ENCODE data around the gene LCMT1.
A peak's percentile ranks its signal among the peaks of the same experiment; 100 is the strongest.
"Not testable (repeated sequence)": the region's sequence is repeated elsewhere in the genome, so short reads cannot be mapped to it uniquely, and the experiment has no call there.

LCMT1 gene

GRCh38 chr16:25151996-25152395 lies 40.5 kb downstream of the LCMT1 start:
- peak; percentile 91 for DNase-seq

DNA sequence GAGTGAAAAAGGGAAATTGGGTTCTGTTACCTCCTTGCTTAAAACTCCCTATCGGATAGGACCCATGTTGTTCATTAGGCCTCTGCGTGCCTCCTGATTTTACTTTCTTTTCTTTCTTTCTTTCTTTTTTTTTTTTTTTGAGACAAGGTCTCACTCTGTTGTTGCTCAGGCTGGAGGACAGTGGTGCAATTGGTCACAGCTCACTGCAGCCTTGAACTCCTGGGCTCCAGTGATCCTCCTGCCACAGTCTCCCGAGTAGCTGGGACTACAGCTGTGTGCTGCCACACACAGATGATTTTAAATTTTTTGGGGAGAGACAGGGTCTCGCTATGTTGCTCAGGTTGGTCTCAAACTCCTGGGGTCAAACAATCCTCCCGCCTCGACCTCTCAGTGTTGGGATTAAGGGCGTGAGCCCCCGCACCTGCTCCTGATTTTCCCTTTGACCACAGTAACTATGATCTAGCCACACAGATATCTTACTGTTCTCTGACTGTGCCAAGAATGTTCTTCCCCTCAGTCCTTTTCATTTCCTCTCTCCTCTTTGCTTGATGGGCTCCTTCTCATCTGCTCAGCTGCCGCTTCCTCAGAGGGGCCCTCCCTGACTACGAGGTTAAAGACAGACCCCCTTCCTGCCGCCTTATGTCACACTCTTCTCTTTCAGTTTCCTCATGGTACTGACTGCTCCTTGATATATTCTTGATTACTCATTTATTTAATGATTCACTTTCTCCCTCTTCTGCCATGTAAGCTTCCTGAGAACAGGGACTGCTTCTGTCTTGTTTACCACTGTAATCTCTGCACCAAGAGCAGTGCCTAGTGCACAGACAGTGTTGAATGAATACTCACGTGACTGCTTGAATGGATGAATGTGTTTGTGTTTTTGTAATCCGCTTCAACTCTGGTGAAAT lies 44.3 kb downstream of the LCMT1 start:
- peak; percentile 37 for DNase-seq

GRCh38 chr16:25157271-25157875 lies 45.8 kb downstream of the LCMT1 start:
- no peak for DNase-seq

DNA sequence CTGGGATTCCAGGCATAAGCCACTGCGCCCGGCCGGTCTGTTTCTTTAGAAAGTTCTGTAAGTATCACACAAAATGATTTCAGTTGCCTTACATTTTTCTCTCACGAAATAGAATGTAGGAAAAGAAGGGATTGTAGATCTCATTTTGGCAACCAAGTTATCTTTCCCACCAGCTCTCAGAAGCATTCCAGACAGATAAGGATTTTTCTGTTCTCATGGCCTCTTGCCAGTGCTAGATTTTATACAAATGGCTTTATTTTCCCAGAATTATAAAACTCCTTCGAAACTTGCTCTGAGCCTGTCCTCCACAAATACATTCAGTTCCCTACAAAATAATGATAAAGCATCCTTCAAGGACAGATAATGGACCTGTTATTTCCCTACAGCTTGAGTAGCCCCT lies 46.9 kb downstream of the LCMT1 start:
- peak; percentile 7 for DNase-seq

GRCh38 chr16:25161753-25162367 lies 50.3 kb downstream of the LCMT1 start:
- DNase-seq = no peak

DNA sequence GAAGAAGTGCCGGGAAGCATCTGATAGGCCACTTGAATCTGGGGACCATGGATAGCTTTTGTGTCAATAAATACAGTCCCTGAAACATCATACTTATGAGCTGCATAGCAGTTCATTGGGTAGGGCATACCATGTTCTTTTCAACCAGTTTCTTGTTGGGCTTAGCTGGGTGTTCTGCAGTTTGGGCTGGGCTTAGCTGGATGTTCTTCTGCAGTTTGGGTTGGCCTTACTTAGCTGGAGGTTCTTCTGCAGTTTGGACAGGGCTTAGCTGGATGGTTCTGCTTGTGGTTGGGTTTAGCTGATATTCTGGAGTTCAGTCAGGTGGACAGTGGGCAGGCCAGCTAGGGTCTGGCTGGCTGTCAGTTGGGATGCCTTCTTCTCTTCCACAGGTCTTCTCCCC lies 52.1 kb downstream of the LCMT1 start:
- DNase-seq = no peak

GRCh38 chr16:25165284-25165683 lies 53.7 kb downstream of the LCMT1 start:
- DNase-seq = no peak

GRCh38 chr16:25167920-25168319 lies 56.4 kb downstream of the LCMT1 start:
- not testable (repeated sequence) for DNase-seq

- DNase-seq = no peak
Observed at GRCh38 chr16:25171390-25171789, 59.8 kb downstream of the LCMT1 start.

DNA sequence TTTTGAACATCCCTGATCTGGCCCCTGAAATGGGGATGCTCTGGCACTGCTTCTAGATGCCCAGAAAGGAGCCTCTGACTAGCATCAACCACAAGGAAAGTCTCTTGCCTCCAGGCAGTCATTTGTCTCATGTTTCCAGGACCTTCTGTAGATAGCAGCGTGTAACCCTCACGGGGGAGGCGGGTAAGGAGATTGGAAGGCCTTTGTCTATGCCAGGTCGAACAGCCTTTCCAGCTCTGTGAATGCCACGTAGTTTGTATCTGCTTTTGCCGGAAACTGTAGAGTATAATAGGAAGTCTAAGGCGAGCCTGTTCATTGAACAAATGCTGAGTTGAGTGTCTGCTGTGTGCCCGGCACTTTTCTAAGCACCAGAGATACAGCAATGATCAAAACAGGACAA lies 61.3 kb downstream of the LCMT1 start:
- DNase-seq = no peak

DNA sequence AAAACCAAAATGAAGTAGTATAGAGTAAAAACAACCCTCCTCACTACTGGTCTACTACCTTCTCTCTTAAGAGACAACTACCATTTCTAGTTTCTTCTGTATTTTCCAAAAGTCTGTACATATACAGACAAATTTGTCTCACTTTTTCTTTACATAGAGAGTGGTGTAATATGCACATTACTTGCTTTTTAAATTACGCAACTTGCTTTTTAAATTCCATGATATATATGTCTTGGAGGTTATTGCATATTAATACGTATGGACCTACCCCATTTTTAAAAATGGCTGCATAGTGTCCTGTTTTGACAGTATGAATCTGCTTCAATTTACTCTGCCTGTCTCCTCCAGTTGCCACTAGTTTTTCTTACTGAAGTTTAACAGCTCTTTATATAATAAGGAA lies 62.7 kb downstream of the LCMT1 start:
- DNase-seq = no peak

- DNase-seq = no peak
Observed at GRCh38 chr16:25176136-25176535, 64.6 kb downstream of the LCMT1 start.

- no peak for DNase-seq
Observed at GRCh38 chr16:25177512-25177830, 65.9 kb downstream of the LCMT1 start.

- no peak for DNase-seq
Observed at GRCh38 chr16:25177831-25178688, 66.5 kb downstream of the LCMT1 start.

DNA sequence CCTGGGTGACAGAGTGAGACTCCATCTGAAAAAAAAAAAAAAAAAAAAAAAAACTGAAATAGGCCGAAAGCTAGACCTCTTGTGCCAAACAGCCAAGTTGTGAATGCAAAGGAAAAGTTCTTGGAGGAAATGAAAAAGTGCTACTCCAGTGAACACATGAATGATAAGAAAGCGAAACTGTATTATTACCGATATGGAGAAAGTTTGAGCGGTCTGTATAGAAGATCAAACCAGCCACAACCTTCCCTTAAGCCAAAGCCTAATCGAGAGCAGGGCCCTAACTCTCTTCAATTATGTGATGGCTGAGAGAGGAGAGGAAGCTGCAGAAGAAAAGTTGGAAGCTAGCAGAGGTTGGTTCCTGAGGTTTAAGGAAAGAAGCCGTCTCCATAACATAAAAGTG lies 69.7 kb downstream of the LCMT1 start:
- DNase-seq = not testable (repeated sequence)

- DNase-seq = no peak
Observed at GRCh38 chr16:25184771-25185170, 73.2 kb downstream of the LCMT1 start.

GRCh38 chr16:25187491-25187795 lies 75.9 kb downstream of the LCMT1 start:
- DNase-seq = no peak

GRCh38 chr16:25189305-25189704 lies 77.8 kb downstream of the LCMT1 start:
- DNase-seq = no peak

DNA sequence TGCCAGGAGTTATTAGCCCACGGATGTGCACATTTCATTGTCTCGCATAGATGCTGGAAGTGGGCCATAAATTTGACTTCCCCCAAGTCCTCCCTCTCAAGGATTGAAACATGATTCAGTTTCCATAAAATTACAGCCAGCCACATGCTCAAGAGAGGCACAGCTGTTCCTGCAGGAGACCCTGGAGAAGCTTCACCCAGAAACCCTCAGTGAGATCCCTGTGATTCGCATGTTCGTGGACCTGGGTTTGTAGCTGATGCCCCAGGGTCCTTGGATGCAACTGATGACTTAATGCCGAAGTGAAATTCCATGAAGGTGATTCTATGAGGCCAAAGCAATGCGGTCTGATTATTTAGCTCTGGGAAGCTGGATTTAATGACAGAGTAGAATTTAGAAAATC lies 80.6 kb downstream of the LCMT1 start:
- DNase-seq = peak; percentile 26

GRCh38 chr16:25194273-25194878 lies 82.8 kb downstream of the LCMT1 start:
- no peak for DNase-seq

DNA sequence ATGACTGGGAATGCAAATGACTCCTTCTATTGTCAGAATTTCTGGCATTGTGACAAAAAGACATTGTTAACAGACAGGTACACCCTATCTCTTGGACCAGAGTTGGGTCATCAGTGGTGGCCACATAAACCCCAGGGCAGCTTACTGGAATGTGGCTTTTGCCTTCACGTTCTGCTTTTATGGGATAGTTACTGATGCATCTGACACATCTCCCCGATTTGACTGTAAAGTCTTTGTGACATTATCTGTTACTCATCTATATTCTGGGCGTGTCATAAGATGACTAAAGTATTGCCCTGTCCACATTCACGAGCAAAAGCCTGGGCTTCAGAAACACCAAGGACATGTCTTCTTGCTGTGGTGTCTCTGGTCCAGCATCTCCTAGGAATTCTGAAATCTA lies 86.5 kb downstream of the LCMT1 start:
- no peak for DNase-seq

GRCh38 chr16:25199457-25199856 lies 87.9 kb downstream of the LCMT1 start:
- no peak for DNase-seq

DNA sequence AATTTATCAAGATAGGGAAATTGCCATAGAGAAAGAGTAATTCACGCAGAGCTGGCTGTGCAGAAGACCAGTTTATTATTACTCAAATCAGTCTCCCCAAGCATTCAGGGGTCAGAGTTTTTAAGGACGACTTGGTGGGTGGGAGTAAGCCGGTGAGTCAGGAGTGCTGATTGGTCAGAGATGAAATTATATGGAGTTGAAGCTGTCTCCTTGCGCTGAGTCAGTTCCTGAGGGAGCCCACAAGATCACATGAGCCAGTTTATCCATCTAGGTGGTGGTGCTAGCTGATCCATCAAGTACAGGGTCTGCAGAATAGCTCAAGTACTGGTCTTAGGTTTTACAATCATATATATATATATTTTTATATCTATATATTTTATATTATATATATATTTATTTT lies 99.2 kb downstream of the LCMT1 start:
- DNase-seq = peak; percentile 83

Data from NCI-H226 (cell line).